Anterior cingulate cortex (tissue), 58 donors: ENCODE results near the gene PDAP1.
"Not testable (repeated sequence)": the region's sequence is repeated elsewhere in the genome, so short reads cannot be mapped to it uniquely, and the experiment has no call there.

Source experiments
- DNase-seq, 58 donors: peaks; one replicate each; lab custom pipeline; 2025; lab: John Stamatoyannopoulos, UW

The PDAP1 gene

DNA sequence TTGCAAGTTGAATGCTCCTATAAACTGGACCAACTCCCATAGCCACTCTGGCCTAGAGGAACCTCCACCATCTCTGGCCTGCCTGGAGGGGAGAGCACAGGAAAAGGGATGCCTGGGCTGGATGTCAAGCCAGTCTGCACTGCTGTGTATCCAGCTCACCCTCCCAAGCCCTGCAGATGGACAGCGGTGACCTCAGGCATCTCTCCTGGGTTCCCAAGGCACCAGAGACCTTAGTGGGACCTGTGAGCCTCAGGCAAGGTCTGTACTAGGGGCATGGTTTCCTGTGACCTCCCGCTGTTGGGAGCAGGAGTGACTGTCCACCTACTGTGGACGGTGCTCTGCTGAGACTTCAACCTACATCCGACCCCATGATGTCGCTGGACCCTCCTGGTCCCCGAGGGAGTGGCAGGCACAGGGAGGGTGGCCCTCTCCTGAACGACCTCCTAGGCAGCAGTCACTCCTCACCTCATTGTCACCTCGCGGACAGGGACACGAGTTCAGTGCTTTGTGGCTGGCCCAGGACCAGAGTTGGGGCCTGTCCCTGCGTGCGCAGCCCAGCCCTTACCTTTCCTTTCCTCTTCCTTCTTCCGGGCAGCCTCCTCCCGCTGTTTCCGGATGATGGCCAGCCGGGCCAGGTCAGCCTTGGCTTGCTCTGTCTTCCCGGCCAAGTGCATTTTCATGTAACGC lies 11.0 kb downstream of the PDAP1 start:
- no peak for DNase-seq

DNA sequence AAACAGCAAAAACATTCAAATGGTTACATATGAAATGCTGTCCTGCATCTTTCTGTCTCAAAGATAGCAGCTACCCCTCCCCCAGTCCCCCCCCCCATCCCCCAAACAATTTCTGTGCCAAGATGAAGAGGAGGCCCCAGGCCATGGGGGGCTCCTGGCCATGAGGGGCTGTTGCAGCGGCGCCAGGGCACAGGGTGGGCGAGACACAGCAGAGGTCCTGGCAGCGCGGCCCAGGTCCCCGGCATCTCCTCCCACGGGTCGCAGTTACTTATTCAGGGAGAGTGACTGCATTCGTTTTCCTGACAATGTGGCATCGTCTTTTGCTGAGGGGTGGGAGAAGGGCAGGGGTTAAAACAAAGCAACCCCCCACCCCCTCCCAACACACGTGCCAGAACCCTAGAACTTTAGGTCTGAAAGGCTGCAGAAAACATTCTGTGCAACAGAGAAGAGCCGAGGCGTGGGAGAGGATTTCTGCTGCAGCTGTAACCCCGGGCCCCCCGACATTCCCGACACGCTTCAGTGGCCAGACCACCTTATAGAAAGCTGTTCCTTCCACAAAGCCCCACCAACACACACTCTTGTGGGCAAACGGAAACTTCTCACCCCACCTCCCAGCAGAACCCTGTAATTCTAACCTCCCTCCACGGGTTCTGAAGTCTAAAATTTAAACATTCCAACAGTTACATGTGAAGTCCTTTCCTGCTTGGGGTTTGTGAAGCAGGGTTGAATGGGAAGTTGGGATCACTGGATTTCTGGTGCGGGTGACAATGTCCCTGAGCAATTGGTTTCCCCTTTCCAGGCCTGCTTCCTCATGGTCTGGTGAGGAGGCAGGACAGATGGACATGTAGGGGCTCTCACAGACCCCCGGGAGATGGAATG lies 11.7 kb downstream of the PDAP1 start:
- DNase-seq, result no peak

DNA sequence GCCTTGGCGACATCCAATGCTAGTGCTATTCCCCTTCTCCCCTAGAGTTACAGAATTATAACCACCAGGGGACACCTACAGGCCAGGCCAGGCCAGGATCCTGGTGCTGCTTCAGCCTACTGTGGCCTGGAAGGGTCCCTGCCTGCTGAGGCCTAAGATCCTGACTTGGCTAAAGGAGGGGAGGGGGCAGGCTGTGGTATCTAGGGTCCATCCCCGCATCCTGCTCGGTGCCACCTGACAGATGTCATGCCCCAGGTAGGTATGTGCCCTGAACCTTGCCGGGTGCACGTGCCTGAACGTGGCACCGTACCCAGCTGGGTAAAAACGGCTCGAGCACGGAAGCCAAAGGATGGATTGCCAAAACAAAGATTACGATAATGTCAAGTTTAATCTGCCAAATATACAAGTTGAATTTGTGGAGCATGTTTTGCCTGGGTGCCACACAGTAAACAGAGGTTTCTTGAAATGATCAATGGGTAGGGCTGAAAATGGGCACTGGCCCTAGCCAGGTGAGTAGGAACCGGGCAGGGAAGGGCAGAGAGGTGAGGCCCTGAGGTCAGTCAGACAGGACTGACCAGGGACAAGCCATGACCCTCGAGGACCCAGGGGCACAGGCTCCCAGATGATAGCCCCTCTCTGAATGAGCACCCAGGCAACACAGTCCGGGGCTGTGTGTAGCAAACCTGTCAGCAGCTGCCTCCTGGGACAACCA lies 12.6 kb downstream of the PDAP1 start:
- DNase-seq, result no peak

DNA sequence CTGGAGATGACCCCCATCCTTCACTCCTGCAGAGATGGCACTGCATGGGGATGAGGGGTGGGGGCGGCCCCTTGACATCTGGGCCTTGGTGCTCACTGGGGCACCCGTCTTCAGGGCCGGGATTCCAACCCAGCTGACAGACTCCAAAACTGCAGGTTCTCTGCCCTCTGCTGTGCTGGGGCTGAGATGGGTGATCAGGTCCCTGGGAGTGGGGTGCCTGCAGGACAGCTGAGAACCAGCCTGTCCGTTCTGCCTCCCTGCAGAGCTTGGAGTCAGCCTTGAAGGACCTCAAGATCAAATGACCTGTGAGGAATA lies 14.3 kb downstream of the PDAP1 start:
- DNase-seq, result no peak

DNA sequence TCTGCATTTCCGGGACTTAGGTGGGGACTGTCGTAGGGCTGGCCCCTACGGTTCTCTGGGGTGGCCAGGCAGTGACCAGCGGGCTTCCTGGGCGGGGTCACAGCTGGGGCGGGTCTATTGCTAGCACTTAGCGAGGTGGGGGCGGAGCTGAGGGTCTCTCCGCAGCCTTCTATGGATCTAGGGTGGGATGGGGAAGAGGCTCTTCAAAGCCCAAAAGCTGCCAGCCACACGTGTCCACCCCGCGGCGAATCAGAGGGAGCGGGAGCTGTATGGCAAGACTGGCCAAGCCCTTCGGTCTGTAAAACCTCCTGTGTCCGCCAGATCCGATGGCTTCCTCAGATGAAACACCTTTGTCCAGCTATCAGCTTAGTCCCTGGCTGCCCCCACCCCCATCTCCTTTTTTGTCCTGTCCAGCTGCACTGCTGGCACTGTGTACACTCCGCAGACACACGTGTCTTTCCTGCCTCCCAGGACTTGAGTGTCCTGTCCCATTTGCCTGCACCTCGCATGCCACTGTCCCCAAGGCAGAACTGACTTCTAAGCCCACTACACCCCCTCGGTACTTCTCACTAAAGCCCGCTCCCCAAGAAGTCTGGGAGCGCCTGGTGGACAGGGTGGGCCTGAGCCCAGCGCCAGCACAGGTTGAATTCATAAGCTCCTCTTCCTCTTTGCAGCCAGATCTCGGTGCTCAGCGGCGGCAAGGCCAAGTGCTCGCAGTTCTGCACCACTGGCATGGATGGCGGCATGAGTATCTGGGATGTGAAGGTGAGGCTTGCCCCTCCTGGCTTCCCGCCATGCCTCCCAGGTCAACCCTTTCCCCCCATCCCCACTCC lies 14.8 kb downstream of the PDAP1 start:
- peak in 28 of 58 donors; percentile 14 to 81 (median 52) for DNase-seq

DNA sequence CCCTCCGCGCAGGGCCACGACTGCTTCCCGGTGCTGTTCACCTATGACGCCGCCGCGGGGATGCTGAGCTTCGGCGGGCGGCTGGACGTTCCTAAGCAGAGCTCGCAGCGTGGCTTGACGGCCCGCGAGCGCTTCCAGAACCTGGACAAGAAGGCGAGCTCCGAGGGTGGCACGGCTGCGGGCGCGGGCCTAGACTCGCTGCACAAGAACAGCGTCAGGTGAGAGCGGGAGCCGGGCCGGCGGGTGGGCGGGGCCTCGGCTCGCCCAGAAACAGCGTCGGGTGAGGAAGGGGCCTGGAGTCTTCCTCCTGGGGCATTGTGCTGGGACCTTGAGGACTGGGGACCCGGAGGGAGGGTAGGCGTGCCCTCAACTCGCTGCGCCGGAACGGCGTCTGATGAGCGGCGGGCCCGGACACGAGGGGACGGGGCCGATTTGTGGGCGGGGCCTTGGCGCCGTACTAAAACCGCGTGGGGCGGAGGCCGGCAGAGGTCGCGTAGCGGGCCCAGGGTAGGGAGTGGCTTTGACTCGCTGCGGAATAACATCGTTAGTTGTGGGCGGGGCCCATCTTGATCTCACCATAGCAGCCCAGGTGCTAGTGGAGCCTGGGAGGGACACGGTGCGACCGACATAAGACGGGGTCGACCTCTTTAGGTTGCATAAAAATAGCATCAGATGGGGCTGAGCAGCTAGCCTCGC lies 15.6 kb downstream of the PDAP1 start:
- DNase-seq, result peak in 47 of 58 donors; percentile 10 to 81 (median 46)

DNA sequence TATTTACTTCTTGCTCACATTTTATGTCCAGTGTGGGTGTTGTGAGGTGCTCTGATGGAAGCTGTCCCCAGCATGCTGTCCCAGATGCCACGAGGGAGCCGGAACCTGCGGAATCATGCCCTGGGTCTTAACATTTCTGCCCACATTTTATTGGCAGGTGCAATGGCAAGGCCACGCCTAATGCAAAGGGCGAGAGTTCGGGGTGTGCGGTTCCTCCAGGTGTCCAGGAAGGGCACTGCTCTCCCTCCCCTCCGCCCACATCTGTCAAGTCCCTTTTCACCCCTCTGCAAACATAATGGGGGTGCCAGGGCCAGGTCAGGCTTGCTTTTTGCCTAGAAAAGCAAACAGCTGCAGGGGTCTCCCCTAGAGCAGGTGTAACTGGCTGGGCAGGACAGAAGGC lies 16.4 kb downstream of the PDAP1 start:
- DNase-seq, result no peak

DNA sequence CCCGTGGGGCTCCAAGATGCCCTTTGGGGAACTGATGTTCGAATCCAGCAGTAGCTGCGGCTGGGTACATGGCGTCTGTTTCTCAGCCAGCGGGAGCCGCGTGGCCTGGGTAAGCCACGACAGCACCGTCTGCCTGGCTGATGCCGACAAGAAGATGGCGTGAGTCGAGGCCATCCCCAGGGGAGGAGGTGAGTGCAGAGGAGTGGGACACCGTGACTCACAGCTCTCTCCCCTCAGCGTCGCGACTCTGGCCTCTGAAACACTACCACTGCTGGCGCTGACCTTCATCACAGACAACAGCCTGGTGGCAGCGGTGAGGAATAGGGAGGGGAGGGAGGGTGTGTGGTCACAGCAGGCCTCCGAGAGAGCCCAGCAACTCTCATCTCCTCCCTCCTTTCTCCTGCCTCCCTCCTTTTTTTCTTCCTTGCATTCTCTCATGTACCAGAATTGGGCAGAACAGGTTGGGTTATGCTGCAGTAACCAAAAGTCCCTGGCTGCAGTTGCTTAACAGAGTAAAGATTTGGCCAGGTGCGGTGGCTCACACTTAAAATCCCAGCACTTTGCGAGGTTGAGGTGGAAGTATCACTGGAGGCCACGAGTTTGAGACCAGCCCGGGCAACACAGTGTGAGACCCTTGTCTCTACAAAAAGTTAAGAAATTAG lies 17.3 kb downstream of the PDAP1 start:
- DNase-seq, result no peak

DNA sequence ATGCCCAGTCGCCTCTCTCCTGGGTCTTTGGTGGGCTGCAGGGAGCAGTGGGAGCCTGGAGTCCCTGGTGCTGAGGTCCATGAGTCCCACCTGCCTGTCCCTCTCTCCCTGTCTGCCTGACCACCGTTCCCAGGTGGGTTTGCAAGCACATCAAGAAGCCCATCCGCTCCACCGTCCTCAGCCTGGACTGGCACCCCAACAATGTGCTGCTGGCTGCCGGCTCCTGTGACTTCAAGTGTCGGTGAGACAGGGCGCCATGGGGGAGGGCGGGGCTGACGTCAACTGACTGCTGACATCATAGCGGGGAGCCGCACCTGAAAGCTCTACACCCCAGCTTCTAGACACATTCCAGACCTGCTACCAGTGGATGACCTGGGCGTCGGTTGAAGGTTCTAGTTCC lies 18.6 kb downstream of the PDAP1 start:
- no peak for DNase-seq

DNA sequence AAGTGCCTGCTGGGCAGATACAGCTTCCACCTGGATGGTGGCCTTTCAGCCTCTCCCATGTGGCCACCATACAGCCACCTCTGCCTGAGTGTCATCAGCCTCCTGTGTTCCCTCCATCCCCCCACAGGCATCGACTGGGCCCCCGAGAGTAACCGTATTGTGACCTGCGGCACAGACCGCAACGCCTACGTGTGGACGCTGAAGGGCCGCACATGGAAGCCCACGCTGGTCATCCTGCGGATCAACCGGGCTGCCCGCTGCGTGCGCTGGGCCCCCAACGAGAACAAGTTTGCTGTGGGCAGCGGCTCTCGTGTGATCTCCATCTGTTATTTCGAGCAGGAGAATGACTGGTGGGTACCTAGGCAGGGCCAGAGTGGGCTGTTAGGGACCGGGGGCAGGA lies 20.5 kb downstream of the PDAP1 start:
- no peak for DNase-seq

DNA sequence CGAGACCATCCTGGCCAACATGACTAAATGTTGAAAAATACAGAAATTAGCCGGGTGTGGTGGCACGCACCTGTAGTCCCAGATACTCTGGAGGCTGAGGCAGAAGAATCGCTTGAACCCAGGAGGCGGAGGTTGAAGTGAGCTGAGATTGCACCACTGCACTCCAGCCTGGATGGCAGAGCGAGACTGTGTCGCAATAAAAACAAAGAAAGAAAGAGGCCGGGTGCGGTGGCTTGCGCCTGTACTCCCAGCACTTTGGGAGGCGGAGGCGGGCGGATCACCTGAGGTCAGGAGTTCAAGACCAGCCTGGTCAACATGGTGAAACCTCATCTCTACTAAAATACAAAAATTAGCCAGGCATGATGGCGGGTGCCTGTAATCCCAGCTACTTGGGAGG lies 21.2 kb downstream of the PDAP1 start:
- not testable (repeated sequence) for DNase-seq

DNA sequence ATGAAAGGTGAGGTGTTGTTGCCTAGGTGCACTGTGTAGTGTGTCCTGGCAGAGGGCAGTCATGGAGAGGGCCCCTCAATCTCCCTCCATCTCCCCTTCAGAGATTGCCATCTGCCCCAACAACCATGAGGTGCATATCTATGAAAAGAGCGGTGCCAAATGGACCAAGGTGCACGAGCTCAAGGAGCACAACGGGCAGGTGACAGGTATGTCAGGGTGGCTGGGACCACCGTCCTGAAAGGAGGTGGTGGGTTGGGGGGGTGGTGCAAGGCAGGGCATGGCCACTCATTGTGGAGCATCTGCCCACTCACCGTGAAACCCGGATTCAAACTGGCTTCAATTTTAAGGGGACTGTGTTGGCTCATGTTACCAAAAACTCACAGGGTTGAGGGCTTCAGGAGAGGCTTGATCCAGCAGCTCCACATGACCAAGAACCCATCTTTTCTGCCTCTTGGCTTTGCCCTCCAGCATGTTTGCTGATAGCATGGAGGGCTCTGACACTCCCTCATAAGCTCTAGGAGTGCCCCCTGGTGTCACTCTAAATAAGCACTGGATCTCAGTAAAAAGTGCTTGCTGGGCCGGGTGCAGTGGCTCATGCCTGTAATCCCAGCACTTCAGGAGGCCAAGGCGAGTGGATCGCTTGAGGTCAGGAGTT lies 21.7 kb downstream of the PDAP1 start:
- DNase-seq, result no peak

DNA sequence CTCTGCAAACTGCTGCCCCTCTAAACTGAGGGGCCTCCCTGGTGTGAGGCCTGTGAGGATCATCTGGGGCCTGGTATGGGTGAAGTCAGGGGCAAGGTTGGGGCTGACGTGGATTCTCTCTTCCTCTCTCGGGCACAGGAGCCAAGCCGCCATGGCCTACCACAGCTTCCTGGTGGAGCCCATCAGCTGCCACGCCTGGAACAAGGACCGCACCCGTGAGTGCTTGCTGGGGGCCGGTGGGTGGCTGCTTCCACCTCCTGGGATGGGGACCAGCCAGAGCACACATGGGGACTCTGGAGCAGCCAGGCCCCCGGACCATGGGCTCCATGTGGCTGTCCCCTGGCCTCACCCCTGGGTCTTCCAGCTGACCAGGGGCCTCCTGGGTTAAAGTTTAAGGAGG lies 22.8 kb downstream of the PDAP1 start:
- no peak for DNase-seq

DNA sequence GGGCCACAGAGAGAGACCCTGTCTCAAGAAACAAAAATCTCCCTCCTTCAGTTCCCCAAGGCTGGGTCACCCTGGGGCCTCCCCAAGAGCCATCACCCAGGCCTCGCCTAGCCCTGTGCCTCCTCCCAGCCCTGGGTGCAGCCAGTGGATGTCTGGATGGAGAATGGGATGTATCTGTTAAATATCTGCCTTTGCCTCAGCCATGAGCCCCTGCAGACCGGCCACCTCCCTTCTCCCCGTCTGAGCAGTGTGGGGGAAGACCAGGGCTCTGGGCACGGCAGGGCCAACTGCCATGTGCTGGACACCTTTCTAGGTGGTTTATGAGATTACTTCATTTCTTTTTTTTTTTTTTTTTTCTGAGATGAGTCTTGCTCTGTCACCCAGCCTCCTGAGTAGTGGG lies 23.9 kb downstream of the PDAP1 start:
- DNase-seq, result no peak

DNA sequence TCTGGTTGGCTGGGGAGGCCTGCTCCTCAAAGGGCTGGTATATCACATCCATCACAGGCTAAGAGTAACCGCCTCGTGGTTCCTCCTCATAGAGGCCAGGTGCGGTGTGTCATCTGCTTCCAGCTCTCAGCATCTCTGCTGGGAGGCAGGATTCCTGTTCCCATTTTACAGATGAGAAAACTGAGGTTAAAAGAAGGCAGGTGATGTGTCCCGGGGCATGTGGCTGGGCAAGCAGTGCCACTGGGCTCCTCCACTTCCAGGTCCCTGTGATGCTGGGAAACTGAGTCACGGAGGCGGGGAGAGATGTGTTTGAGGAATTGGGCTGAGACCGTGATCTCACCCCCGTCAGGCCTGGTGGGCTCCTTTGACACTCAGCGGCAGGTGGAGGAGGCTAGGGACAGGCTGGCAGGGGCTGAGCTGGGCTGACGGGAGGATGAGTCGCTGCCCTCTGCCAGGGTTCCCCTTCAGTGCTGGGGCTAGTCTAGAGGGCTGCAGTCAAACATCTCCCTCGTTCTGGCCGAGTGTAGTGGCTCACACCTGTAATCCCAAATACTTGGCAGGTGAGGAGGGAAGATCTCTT lies 24.5 kb downstream of the PDAP1 start:
- no peak for DNase-seq

DNA sequence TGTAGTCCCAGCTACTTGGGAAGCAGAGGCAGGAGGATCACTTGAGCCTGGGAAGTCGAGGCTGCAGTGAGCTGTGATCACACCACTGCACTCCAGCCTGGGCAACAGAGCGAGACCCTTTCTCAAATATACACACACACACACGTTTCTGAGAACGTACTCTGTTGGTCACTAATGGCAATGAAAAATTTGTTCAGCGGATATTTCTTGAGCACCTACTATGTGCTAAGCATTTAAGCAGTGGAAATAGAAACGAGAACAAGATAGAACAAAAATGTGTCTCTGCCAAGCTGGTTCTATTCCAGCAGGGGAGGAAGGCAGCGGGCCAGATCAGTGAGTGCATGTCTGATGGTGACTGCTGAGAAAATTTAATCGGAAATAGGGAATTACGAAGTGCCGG lies 25.2 kb downstream of the PDAP1 start:
- no peak for DNase-seq

DNA sequence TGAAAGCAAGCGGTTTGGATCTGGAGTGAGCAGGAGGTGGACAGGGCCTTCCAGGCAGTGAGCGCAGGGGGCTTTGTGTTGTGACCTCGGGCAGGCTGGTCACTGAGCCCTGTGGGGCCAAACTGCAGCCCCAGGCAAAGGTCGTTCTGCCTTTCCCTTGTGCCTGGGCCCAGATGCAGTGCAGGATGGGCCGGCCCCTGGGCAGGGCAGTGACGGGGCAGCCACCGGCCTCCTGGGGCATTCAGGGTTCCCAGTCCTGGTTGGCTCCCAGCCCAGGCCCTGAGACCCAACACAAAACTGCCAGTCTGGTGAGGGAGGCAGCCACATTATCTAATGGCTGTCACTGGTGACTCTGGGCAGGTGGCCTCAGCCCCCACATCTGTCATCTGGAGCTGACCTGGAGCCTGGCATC lies 26.7 kb downstream of the PDAP1 start:
- DNase-seq, result no peak

DNA sequence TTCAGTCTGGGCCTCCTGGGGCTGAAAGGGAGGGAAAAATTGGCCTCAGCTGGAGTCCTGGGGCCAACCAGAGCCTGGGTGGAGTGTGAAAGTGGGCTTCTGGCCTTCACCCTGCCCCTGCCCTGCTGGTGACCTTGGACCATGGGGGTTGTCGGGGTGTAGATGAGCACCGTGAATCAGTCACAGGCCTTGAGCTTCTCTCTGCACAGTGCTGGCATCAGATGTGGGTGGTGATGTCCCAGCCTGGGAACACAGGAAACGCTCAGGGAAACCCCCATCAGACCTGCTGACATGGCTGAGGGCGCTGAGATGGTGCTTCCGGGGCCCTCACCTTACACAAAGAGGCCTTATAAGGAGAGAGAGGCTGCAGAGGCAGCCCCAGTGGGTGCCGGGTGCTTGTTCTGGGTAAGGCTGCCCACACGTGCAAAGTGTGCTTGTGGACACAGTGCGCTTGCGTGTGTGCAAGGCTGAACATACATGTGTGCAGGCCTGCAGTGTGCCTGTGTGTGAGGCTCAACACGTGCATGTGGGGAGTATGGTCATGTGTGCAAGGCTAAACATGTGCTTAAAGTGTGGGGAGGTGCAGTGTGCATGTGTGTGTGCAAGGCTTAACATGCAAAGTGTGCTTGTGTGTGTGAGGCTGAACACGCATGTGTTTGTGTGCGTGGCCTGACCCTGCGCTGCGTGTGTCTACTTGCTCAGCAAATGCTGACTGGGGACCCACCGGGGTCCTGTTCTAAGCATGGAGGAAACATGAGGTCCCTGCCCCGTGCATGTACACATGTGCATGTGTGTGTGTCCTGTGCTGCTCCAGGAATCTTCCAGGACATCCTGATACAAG lies 27.4 kb downstream of the PDAP1 start:
- peak in 1 of 58 donors; percentile 23 for DNase-seq
